Measurements from ENCODE around the gene NEK11. TPM values are rescaled to one million over a fixed set of nuclear protein-coding genes. Genes with fewer than 3 reads are reported as not detected.

NEK11 gene, protein sequence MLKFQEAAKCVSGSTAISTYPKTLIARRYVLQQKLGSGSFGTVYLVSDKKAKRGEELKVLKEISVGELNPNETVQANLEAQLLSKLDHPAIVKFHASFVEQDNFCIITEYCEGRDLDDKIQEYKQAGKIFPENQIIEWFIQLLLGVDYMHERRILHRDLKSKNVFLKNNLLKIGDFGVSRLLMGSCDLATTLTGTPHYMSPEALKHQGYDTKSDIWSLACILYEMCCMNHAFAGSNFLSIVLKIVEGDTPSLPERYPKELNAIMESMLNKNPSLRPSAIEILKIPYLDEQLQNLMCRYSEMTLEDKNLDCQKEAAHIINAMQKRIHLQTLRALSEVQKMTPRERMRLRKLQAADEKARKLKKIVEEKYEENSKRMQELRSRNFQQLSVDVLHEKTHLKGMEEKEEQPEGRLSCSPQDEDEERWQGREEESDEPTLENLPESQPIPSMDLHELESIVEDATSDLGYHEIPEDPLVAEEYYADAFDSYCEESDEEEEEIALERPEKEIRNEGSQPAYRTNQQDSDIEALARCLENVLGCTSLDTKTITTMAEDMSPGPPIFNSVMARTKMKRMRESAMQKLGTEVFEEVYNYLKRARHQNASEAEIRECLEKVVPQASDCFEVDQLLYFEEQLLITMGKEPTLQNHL
- total RNA-seq (2021) = 12.5 and 13.2 TPM in 2 replicates
- percentile 57 among the genes with signal in this experiment for Bru-seq, nascent RNA
- percentile 54 among the genes with signal in this experiment for BruChase-seq, experiment 1, labeled RNA remaining after a 2-hour chase
- BruChase-seq, experiment 2, labeled RNA remaining after a 6-hour chase = percentile 40 among the genes with signal in this experiment
- long read RNA-seq, partial matches to known transcripts = 4 of 23 reads
- long read RNA-seq, other reads (novel, unspliced or antisense) = 11 of 23 reads

DNA sequence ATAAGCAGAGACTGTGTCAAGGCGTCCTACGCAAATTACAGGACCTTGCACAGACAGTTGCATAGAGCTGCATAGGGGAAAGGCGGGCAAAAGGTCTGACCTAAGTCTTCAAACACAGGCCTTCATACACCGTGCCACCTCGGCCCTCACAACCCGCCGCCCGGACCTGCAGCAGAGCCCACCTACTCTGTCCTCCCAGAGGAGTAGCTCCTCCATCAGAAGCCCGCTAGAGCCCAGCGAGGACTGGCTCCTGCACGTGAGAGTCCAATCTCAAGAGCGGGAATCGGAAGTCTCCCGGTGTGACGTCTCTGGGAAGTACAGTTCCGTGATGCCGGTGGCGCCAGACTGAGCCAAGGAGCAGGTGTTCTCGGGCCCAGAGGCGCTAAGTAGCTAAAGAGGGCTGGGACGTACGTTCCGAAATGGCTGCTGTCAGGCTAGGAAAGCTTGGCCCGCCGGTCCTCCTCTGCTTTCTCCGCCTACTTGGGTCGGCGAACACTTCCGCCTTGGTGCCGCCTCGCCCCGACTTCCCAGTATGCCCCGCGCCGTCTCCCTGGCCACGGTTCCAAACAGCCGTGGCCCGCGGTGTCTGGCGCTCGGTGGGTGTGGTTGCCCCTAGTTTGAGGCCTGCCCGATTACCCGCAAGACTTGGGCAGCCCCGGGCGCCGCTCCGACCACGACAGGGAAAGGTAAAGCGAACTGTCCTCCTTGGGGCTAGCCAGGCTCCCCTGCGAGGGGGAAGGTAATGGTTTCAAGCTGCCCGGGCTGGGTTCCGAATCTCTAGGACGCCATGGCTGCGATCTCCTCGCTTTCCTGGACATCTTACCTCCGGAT, at the start of gene NEK11, which contains the start of gene ASTE1:
Gene NEK11 (plus strand): TSS at position 557 of the 831 bp plus-strand sequence. CDS start 2,832 bp downstream, outside the sequence.
Gene ASTE1 (minus strand): TSS at position 505 of the 831 bp plus-strand sequence. CDS start 1,519 bp downstream, outside the sequence.
- TF ChIP-seq, protein P1, sequence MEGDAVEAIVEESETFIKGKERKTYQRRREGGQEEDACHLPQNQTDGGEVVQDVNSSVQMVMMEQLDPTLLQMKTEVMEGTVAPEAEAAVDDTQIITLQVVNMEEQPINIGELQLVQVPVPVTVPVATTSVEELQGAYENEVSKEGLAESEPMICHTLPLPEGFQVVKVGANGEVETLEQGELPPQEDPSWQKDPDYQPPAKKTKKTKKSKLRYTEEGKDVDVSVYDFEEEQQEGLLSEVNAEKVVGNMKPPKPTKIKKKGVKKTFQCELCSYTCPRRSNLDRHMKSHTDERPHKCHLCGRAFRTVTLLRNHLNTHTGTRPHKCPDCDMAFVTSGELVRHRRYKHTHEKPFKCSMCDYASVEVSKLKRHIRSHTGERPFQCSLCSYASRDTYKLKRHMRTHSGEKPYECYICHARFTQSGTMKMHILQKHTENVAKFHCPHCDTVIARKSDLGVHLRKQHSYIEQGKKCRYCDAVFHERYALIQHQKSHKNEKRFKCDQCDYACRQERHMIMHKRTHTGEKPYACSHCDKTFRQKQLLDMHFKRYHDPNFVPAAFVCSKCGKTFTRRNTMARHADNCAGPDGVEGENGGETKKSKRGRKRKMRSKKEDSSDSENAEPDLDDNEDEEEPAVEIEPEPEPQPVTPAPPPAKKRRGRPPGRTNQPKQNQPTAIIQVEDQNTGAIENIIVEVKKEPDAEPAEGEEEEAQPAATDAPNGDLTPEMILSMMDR (conservative IDR thresholded peaks at IDR 0.05) = no peak
- TF ChIP-seq EZH2 (IDR thresholded peaks at IDR 0.05; ENCODE audit: low read depth) = no peak
- DNase-seq = peak; percentile 77 to 92
- H3K4me2 ChIP-seq = peak within 1 kb of the TSS; percentile 86
- peak within 1 kb of the TSS; percentile 45 for H3K27ac ChIP-seq
- H3K9me3 ChIP-seq (ENCODE audit: insufficient read depth, low read depth) = no peaks in the 10 kb centered on the region
- H3K4me1 ChIP-seq (replicated peaks; ENCODE audit: insufficient read depth) = peaks cover 18% of the 10 kb centered on the region
- H3K36me3 ChIP-seq (ENCODE audit: low read depth) = no peaks in the 10 kb centered on the region
- H3K79me2 ChIP-seq (ENCODE audit: low read depth) = 0 out of 2 replicates have a peak, but pooled peaks cover 5% of the 10 kb centered on the region
- no peaks in the 10 kb centered on the region for H3K27me3 ChIP-seq (ENCODE audit: insufficient read depth, low read depth)
- H3K4me3 ChIP-seq = peak within 1 kb of the TSS; percentile 64
- CTCF ChIA-PET = no interaction called here
- H3F3A ChIP-seq (ENCODE audit: insufficient read depth, low read depth) = no peaks in the 10 kb centered on the region
- no peaks in the 10 kb centered on the region for H4K20me1 ChIP-seq (ENCODE audit: insufficient read depth)
- peak within 1 kb of the TSS; percentile 93 for H2AFZ ChIP-seq
- no peaks in the 10 kb centered on the region for H3K9me2 ChIP-seq (ENCODE audit: insufficient read depth)
- POLR2A ChIA-PET (ENCODE audit: unreplicated experiment) = interaction anchor here (0.6 kb wide), 2 partner anchors 176 to 1399 kb away, joined by 3 to 4 read pairs; no protein-coding TSS in a partner anchor
- TSS peak; percentile 70 for BruUV-seq (replicated peaks)
- intact Hi-C loops (cut with micrococcal nuclease; ENCODE audit: unreplicated experiment) = loop anchor here (2.0 to 10.0 kb wide), 4 partner anchors 279 to 752 kb away; partner anchors contain the start of gene PIK3R4

DNA sequence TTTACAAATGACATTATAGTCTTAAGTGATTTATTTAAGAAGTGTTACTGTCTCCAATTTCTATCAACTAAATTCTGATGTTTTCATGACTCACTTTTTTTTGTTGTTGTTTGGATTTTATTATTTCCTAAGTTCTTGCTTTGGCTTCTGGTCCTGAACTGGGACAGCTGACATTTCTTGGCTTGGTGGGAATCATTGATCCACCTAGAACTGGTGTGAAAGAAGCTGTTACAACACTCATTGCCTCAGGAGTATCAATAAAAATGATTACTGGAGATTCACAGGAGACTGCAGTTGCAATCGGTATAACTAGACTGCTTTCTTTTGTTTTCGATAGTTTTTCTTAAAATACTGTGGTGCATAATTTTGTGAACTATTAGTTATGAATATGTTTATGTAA, 47.6 kb upstream of the NEK11 start:
- H2AFZ ChIP-seq = no peak overlapping the region
- TF ChIP-seq, protein P1 (conservative IDR thresholded peaks at IDR 0.05) = no peak
- no peak for TF ChIP-seq EZH2 (IDR thresholded peaks at IDR 0.05; ENCODE audit: low read depth)
- no peaks in the 10 kb centered on the region for H3K27me3 ChIP-seq (ENCODE audit: insufficient read depth, low read depth)
- no peak overlapping the region for H3K4me2 ChIP-seq
- intact Hi-C loops (cut with micrococcal nuclease; ENCODE audit: unreplicated experiment) = no loop called here
- H3K79me2 ChIP-seq (ENCODE audit: low read depth) = no peaks in the 10 kb centered on the region
- ChIA-PET POLR2A (ENCODE audit: unreplicated experiment) (no interaction called here), CTCF (no interaction called here)
- BruUV-seq (replicated peaks) = no TSS peak
- H3F3A ChIP-seq (ENCODE audit: insufficient read depth, low read depth) = 0 out of 2 replicates have a peak, but pooled peaks cover 4% of the 10 kb centered on the region
- no peak overlapping the region for H3K27ac ChIP-seq
- DNase-seq = no peak
- H3K4me3 ChIP-seq = no peak overlapping the region
- H3K9me3 ChIP-seq (ENCODE audit: insufficient read depth, low read depth) = no peaks in the 10 kb centered on the region
- no peaks in the 10 kb centered on the region for H3K4me1 ChIP-seq (replicated peaks; ENCODE audit: insufficient read depth)
- no peaks in the 10 kb centered on the region for H4K20me1 ChIP-seq (ENCODE audit: insufficient read depth)
- H3K9me2 ChIP-seq (ENCODE audit: insufficient read depth) = no peaks in the 10 kb centered on the region
- H3K36me3 ChIP-seq (ENCODE audit: low read depth) = no peaks in the 10 kb centered on the region; the same call in 1 of the 2 replicates

Data from PC-9 (cell line).